ENCODE measurements around the gene NCOA7.
"Not testable (repeated sequence)": the region's sequence is repeated elsewhere in the genome, so short reads cannot be mapped to it uniquely, and the experiment has no call there.

Gene NCOA7

DNA sequence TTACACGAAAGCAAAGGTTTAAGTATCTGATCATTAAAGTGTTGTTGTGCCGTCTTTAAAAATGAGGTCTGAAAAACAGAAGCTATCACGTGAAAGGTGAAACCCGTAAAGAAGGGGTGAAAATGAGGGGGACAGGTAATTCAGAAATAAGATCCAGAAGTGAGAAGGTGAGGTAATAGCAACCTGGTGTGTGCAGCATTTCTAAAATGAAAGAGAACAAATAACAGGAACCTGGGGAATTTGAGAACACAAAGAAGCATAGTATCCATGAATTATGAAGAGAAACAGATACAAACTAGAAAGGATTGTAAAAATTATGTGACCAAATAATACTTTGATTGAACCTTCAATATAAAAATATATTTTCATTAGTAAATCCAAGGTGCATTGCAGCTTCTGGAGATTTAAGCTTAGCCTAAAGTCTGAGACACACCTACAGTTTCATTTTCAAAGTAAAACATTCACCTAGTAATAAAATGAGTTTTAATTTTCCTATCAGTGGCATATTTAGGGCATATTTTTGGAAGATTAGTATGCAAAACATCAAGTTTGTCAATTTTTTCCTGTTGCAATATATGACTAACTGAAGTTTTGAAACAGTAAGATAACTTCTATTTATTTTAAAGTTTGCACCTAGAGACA is 39.9 kb upstream of the NCOA7 start:
- no peaks in the 10 kb centered on the region for H3K9me3 Mint-ChIP-seq
- peak overlapping the region; percentile 92 for H3K4me3 Mint-ChIP-seq
- peaks cover 24% of the 10 kb centered on the region for H3K27me3 Mint-ChIP-seq
- H3K36me3 Mint-ChIP-seq, result no peaks in the 10 kb centered on the region
- no peak overlapping the region for H3K27ac Mint-ChIP-seq
- H3K4me1 Mint-ChIP-seq, result peaks cover 35% of the 10 kb centered on the region

DNA sequence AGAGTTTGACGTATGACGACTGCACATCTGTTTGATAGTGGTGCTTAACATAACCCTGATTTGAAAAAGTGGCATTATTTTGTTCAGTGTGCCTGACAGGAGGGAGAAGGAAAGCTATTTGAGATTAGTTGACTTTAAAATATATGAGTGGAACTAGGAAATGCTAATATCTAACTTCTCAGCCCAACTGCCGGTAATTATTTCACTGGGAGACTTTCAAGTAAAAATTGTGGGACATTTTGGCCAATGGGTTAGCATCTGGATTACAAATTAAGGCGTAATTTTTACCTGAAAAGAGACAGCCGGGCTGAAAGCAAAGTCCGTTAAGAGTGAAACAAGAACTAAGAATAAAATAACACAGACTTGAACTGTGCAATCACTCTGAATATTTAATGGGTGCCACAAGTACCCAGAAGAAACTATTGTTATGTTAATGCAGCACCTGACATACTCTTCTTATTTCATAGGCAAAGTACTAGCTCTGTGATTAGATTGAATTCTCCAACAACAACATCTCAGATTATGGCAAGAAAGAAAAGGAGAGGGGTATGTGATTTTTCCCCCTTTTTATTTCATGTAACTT is 39.3 kb upstream of the NCOA7 start:
- H3K36me3 Mint-ChIP-seq, result no peaks in the 10 kb centered on the region
- no peak overlapping the region for H3K4me3 Mint-ChIP-seq
- no peaks in the 10 kb centered on the region for H3K9me3 Mint-ChIP-seq
- H3K27me3 Mint-ChIP-seq, result peaks cover 19% of the 10 kb centered on the region
- peaks cover 30% of the 10 kb centered on the region for H3K4me1 Mint-ChIP-seq
- H3K27ac Mint-ChIP-seq, result no peak overlapping the region

DNA sequence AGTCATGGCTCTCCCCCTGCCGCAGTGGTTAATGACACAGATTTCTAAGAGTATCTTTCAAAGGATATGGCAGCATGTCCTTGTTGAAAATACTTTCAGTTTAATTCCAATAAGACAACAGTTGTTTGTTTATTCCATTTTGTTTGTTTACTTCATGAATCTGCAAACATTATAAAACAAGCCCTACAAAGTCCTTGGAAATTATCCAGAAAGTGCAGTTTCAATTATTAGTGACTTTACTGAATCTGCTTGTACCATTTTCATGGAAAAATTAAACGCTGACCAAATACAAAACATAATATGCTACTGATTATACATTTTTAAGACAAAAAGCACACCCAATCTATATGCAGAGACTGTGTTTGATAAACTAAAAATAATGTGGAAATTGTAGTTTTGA is 38.0 kb upstream of the NCOA7 start:
- no peaks in the 10 kb centered on the region for H3K9me3 Mint-ChIP-seq
- H3K4me3 Mint-ChIP-seq, result no peak overlapping the region
- no peak overlapping the region for H3K27ac Mint-ChIP-seq
- H3K36me3 Mint-ChIP-seq, result no peaks in the 10 kb centered on the region
- peaks cover 13% of the 10 kb centered on the region for H3K27me3 Mint-ChIP-seq
- H3K4me1 Mint-ChIP-seq, result peaks cover 24% of the 10 kb centered on the region

DNA sequence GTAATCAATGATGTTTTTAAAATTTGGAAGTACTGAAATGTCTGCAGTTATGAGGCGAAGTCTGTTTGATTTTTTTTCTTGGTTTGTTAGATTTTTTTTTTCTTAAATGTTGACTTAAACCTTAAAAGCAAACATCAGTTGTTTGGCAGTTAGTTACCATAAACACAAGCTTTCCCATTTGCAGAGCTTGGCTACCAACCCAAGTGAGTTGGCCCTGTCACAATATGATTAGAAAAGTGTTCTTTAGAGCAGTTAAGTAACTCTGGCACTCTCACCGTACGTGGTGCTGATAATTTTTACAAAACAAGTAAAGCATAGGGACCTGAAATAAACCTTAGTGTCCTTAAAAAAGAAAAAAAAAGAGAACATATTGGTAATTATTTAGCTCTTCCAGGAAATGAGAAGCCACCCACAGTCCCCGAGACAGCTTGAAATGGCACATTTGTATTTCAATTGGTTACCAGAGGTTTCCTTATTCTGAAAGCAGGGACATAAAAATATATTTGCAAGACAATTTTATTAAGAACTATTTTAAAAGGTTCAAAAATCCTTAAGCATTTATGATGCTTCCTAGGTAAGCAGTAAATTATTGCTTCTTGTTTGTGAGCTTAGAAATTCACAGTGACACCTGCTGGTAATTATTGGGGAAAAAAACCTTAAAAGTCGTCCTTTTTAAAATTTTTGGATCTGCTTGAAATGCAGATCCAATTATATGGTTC is 37.4 kb upstream of the NCOA7 start:
- Mint-ChIP-seq H3K27me3 (peaks cover 13% of the 10 kb centered on the region), H3K4me1 (peaks cover 24% of the 10 kb centered on the region), H3K4me3 (no peak overlapping the region), H3K27ac (no peak overlapping the region), H3K36me3 (no peaks in the 10 kb centered on the region), H3K9me3 (no peaks in the 10 kb centered on the region)

DNA sequence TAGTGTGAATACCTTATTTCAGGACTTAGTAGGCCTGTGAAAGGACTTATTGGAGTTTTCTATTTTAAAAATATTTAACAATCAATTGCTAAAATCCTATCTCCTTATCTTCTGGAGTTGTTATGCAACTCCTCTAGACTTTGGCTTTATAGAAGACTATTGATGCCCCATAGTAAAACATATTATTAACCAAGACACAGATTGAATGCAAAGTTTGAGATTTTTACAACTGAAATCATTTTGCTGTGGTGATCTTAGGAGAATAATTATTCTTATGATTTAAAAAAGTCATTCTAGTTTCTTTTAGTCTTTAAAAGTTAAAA is 36.9 kb upstream of the NCOA7 start:
- Mint-ChIP-seq H3K27ac (no peak overlapping the region), H3K9me3 (no peaks in the 10 kb centered on the region), H3K27me3 (peaks cover 12% of the 10 kb centered on the region), H3K4me1 (peaks cover 24% of the 10 kb centered on the region), H3K36me3 (no peaks in the 10 kb centered on the region), H3K4me3 (no peak overlapping the region)

DNA sequence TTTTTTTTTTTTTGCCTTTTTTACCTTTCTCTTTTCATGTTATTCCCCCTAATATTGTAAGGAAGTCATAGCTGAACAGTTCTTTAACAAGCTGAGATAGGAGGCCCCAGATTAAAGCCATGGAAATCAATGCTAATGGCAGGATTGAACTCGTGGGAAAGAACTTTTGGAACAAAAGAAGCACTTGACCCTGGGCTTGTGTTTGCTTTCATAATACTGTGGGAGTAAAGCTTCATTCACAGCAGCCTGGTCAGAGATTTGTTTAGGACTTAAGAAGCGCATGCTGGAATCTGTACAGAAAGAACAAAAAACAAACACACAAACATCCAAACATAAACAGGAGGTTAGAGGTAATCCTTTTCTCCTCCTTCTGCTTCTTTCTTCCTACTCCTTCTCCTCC is 36.2 kb upstream of the NCOA7 start:
- H3K9me3 Mint-ChIP-seq, result no peaks in the 10 kb centered on the region
- no peak overlapping the region for H3K27ac Mint-ChIP-seq
- peaks cover 19% of the 10 kb centered on the region for H3K27me3 Mint-ChIP-seq

DNA sequence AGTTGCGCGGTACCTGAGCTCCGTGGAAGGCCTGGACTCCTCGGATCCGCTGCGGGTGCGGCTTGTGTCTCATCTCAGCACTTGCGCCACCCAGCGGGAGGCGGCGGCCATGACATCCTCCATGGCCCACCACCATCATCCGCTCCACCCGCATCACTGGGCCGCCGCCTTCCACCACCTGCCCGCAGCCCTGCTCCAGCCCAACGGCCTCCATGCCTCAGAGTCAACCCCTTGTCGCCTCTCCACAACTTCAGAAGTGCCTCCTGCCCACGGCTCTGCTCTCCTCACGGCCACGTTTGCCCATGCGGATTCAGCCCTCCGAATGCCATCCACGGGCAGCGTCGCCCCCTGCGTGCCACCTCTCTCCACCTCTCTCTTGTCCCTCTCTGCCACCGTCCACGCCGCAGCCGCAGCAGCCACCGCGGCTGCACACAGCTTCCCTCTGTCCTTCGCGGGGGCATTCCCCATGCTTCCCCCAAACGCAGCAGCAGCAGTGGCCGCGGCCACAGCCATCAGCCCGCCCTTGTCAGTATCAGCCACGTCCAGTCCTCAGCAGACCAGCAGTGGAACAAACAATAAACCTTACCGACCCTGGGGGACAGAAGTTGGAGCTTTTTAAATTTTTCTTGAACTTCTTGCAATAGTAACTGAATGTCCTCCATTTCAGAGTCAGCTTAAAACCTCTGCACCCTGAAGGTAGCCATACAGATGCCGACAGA is 31.4 kb upstream of the NCOA7 start:
- no peak overlapping the region for H3K4me3 Mint-ChIP-seq
- H3K27ac Mint-ChIP-seq, result no peak overlapping the region
- no peaks in the 10 kb centered on the region for H3K9me3 Mint-ChIP-seq
- peaks cover 19% of the 10 kb centered on the region for H3K27me3 Mint-ChIP-seq
- H3K36me3 Mint-ChIP-seq, result peaks cover 8% of the 10 kb centered on the region
- H3K4me1 Mint-ChIP-seq, result peaks cover 4% of the 10 kb centered on the region

More for the DNA sequence above, 36.2 kb upstream of the NCOA7 start:
- peaks cover 24% of the 10 kb centered on the region for H3K4me1 Mint-ChIP-seq
- no peak overlapping the region for H3K4me3 Mint-ChIP-seq
- peaks cover 4% of the 10 kb centered on the region for H3K36me3 Mint-ChIP-seq

DNA sequence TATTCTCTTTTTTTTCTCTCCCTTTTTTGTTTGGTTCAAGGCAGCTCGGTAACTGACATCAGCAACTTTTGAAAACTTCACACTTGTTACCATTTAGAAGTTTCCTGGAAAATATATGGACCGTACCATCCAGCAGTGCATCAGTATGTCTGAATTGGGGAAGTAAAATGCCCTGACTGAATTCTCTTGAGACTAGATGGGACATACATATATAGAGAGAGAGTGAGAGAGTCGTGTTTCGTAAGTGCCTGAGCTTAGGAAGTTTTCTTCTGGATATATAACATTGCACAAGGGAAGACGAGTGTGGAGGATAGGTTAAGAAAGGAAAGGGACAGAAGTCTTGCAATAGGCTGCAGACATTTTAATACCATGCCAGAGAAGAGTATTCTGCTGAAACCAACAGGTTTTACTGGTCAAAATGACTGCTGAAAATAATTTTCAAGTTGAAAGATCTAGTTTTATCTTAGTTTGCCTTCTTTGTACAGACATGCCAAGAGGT is 30.8 kb upstream of the NCOA7 start:
- Mint-ChIP-seq H3K27ac (no peak overlapping the region), H3K27me3 (peaks cover 22% of the 10 kb centered on the region), H3K4me3 (no peak overlapping the region)

DNA sequence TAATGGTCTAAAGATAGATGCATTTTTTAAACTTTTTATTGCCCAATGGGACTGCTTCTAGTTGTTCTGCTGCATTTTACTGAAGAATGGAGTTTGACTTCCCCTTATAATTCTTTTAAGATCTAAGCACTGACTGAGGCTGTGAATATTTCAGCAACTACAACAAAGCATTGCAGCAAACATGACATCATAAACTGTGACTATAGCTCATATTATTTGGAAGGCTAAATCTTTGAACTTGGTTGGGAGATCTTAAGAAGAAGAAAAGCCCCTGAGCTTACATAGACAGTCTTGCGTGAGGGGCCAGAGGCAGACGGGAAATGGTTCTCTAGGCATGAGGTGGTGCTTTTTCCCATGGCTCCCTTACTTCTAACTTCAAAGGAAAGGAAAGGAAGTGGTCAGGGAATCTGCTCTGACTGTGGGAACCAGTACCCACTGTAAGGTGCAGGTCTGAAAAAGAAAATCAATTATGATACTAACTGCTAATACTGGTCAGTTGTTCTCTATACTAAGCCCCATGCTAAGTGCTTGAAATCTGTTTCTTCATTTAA is 26.6 kb upstream of the NCOA7 start:
- peaks cover 4% of the 10 kb centered on the region for H3K4me1 Mint-ChIP-seq
- H3K36me3 Mint-ChIP-seq, result peaks cover 8% of the 10 kb centered on the region
- peaks cover 22% of the 10 kb centered on the region for H3K27me3 Mint-ChIP-seq
- H3K4me3 Mint-ChIP-seq, result no peak overlapping the region
- no peaks in the 10 kb centered on the region for H3K9me3 Mint-ChIP-seq
- H3K27ac Mint-ChIP-seq, result no peak overlapping the region

More for the DNA sequence above, 30.8 kb upstream of the NCOA7 start:
- no peaks in the 10 kb centered on the region for H3K9me3 Mint-ChIP-seq
- peaks cover 8% of the 10 kb centered on the region for H3K36me3 Mint-ChIP-seq
- peaks cover 4% of the 10 kb centered on the region for H3K4me1 Mint-ChIP-seq

DNA sequence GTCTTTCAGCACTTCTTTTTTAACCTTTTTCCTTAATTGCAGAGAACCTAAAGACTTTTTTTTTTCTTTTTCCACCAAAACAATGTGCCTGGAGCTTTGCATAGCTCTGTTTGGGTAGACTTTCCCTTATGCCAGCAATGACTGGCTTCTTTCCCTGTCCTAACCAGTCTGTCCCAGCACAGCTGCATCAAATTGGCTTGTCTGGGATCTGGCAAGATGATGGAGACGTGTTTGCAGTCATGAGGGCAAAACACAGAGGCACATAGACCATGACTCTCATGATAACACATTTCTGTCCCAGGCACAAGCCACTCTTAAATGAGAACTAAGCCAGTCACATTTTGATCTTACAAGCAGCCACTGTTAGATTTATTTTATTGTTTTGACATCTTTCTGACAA is 24.8 kb upstream of the NCOA7 start:
- Mint-ChIP-seq H3K9me3 (no peaks in the 10 kb centered on the region), H3K36me3 (no peaks in the 10 kb centered on the region), H3K27me3 (peaks cover 12% of the 10 kb centered on the region), H3K27ac (no peak overlapping the region), H3K4me3 (no peak overlapping the region), H3K4me1 (peaks cover 4% of the 10 kb centered on the region)

DNA sequence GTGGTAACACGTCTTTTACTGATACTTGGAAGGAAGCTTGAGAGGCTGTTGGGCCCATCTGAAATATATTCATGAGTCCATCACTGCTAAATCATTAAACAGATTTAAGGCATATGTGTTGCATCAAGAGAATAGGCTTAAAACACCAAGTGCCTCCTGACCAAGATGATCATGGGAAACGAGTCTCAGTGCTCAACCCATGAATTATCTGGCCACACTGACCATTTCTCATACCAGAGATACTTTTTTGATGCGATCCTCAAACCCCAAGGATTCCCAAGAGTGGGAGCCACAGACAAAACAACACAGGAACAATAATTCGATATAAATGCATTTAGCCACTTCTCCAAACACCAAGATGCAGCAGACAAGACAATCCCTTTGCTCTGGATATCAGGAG is 24.1 kb upstream of the NCOA7 start:
- no peaks in the 10 kb centered on the region for H3K36me3 Mint-ChIP-seq
- no peak overlapping the region for H3K4me3 Mint-ChIP-seq
- H3K27me3 Mint-ChIP-seq, result peaks cover 10% of the 10 kb centered on the region
- peaks cover 4% of the 10 kb centered on the region for H3K4me1 Mint-ChIP-seq
- no peak overlapping the region for H3K27ac Mint-ChIP-seq
- no peaks in the 10 kb centered on the region for H3K9me3 Mint-ChIP-seq

DNA sequence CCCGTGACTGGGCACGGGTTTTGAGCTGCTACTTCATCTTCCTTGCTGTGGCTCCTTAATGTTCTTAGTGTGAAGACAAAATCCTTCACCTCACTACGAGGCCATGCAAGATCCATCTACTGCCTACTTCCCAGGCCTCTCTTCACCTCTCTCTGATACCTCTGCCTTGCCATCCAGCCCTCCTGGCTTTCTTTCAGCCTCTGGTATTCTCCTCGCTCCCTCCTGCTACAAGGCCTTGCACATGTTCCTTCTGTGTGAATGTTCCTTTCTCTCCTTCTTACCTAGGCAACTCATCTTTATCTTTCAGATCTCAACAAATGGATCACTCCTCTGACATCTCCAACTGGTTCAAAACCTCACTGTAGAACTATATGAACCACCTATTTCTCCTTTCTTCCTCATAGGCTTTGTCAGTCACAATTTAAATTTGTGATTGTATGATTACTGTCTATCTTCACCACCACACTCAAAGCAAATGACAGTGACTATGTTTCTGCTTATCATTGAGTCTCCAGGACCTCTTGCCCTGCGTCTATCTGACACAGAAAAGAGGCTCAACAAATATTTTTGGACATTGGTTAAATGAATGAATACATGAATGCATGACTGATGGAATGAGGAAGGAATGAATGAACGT is 21.5 kb upstream of the NCOA7 start:
- H3K27ac Mint-ChIP-seq, result no peak overlapping the region
- no peaks in the 10 kb centered on the region for H3K36me3 Mint-ChIP-seq
- no peaks in the 10 kb centered on the region for H3K9me3 Mint-ChIP-seq
- H3K4me3 Mint-ChIP-seq, result no peak overlapping the region
- peaks cover 6% of the 10 kb centered on the region for H3K27me3 Mint-ChIP-seq
- peaks cover 8% of the 10 kb centered on the region for H3K4me1 Mint-ChIP-seq

DNA sequence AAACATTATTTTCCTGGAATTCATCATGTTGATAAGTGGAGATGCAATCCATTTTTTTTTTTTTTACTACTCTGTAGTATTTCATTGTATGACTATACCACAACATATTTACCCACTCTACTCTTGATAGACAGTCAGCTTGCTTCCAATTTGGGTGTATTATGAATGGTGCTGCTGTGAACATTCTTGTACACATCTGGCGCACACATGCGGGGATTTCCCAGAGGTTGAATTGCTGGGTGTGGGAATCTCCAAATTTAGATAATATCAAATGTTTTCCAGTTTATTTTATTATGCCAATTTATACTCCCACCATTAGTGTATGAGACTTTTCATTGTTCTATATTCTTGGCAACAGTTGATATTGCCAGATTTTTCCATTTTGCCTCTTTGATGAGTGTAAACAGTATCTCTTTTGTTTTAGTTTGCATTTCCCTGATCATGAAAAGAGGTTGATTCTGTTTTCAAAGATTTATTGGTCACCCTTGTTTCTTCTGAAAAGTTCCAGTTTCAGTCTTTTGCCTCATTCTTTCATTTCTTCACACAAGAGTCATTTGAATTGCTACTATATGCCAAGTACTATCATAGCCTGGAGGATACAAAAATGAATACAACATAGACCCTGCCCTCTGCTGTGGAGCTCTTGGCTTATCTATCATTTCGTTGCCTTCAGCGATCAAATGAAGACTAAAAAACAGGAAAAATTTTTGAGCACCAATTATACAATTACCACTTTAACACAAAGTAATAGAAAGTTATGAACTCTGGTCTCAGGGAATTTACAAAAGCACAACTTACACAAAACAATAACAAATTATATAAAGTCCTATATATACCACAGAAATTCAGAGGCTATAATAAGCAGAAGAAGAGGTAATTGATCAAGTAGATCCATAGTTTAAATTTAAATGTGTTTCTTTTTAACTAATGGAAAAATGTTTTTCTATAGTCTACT is 17.1 kb upstream of the NCOA7 start:
- H3K4me1 Mint-ChIP-seq, result peaks cover 14% of the 10 kb centered on the region
- H3K9me3 Mint-ChIP-seq, result no peaks in the 10 kb centered on the region
- no peak overlapping the region for H3K4me3 Mint-ChIP-seq
- H3K27ac Mint-ChIP-seq, result no peak overlapping the region
- no peaks in the 10 kb centered on the region for H3K27me3 Mint-ChIP-seq
- H3K36me3 Mint-ChIP-seq, result no peaks in the 10 kb centered on the region

DNA sequence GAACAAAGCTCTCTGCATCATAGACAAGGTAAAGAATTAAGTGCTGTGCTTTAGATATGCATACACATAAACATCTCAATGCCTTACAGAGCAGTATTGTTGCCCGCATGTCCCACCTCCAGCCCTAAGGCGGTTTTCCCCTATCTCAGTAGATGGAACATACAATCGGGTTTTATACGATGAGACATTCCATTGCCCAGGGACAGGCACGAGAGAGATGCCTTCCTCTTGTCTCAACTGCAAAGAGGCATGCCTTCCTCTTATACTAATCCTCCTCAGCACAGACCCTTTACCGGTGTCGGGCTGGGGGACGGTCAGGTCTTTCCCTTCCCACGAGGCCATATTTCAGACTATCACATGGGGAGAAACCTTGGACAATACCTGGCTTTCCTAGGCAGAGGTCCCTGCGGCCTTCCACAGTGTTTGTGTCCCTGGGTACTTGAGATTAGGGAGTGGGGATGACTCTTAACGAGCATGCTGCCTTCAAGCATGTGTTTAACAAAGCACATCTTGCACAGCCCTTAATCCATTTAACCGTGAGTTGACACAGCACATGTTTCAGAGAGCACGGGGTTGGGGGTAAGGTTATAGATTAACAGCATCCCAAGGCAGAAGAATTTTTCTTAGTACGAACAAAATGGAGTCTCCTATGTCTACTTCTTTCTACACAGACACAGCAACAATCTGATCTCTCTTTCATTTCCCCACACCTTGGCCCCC is 14.5 kb upstream of the NCOA7 start:
- peaks cover 14% of the 10 kb centered on the region for H3K4me1 Mint-ChIP-seq
- not testable (repeated sequence) for H3K27ac Mint-ChIP-seq, H3K4me3 Mint-ChIP-seq, H3K27me3 Mint-ChIP-seq, H3K36me3 Mint-ChIP-seq, H3K9me3 Mint-ChIP-seq
